ENCODE results near the gene SRI. TPM values are rescaled to one million over a fixed set of nuclear protein-coding genes. Genes with fewer than 3 reads are reported as not detected.

The SRI gene
- total and polyA plus RNA-seq, 2 donors, result 62.5 to 87.4 TPM

Other genes with a start within 250 kb of the SRI start
- gene STEAP4, start 86.9 kb upstream of the SRI start, total RNA-seq, result 0.38 TPM
- gene STEAP4, start 86.9 kb upstream of the SRI start, polyA plus RNA-seq, result 7.9 TPM